Hematopoietic multipotent progenitor cell treated with erythropoietin and hydrocortisone succinate and interleukin-3 and kit ligand, for 8 days (in vitro differentiated cells): ENCODE results near the gene PEX6.

ENCODE experiments used
- DNase-seq: peaks from one replicate; pipeline ENCODE4 v3.0.0-alpha.2; 2015

The PEX6 gene

DNA sequence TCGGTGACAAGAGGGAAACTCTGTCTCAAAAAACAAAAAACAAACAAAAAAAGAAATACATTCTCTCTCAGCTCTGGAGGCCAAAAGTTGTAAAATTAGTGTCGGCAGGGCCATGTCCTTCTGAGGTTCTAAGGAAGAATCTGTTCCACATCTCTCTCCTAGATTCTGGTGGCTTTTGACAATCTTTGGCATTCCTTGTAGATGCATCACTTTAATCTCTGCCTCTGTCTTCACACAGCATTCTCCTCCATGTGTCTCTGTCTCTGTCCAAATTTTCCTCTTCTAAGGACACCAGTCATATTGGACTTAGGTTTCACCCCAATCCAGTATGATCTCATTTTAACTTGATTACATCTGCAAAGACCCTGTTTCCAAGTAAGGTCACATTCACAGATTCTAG lies 14.5 kb upstream of the PEX6 start:
- DNase-seq = no peak

- no peak for DNase-seq
These were observed 10.9 kb upstream of the PEX6 start for GRCh38 chr6:42989923-42990322.

DNA sequence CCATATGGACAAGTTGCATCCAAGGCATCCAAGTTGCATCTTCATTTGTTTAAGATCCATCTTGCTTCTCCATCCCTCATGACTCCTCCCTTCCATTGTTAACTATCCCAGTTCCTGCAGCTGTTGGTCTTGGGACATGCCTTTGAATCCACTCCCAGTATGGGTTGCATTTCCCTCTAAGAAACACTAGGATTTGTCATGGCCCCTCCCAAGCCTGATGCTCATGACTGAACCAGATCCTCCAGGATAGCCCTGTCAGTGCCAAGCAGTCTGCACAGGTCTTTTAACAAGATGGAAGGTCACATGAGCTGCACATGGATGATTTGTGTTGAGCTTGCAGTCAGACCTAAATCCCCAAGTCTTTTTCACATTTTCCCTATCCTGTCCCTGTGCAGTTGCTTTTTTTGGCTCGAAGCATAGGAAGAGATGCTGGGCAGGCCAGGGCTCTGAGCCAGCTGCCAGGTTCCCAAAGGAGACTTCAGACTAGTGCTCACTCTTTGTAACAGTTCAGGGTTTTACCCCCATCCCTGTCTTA lies 9.6 kb upstream of the PEX6 start:
- no peak for DNase-seq

DNA sequence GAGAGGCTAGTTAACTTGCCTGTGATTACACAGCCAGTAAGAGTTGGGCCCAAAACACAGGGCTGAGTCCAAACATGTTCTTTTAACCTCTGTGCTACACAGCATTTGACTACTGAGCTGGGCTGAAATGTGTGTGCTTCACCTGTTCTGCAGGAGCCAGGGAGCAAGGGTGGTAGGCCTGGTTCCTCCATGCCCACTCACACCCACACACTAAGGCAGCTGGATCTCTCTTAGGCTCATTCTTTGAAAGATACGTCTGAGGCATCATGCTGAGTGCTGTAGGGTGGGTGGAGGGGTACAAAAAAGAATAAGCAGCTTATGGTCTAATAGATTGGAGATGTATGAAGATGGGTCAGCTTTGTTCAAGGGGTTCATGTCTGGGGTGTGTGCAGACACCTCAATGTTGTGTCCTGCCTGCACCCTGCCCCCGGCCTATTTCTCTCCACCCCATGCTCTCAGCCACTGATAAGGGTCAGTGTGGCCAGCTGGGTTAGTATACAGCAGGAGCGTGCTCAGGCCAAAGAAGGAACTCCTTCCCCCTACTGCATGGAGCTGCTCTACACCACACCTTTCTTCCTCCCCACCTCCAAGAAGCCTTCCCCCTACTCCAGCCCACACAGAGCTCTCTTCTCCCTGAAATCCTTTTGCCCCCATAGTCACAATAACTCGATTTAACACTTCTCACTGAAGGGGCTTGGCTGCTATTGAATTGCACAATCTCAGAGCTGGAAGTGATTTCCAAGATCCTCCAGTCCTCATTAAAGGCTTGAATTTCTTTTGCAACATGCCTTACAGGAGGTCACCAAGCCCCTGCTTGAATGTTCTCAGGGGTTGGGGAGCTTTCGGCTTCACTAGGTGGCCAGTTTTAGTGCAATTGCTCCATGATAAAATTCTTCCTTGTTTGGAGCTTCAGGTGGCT lies 8.8 kb upstream of the PEX6 start:
- DNase-seq = no peak

DNA sequence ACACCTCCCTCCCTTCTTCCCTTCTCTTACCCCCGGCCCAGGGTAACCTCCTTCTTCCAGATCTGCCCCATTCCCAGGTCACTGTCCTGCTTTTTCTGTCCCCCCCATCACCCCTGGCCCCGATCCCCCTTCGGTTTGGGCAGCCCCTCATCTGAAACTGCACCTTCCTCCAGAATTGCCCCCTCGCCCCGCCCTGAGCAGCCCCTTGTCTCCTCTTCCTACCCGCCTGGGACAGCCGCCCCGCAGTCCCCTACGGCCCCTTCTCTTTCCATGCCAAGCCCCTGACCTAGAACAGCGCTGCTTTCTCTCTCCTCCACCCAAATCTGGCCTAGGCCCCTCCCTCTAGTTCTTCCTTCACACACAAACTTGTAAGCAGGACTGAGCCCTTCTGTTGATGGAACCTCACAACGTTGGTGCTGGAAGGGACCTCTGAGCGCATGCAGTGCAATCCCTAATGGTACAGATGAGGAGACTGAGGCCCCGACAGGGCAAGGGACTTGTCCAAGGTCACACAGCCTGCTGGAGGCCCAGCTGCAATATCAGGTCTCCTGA lies 6.0 kb upstream of the PEX6 start:
- peak; percentile 21 for DNase-seq

GRCh38 chr6:42984001-42984923 lies 5.3 kb upstream of the PEX6 start, which contains the start of gene PPP2R5D:
Gene PPP2R5D (plus strand): TSS chr6:42984570. CDS start chr6:42984678, 108 bp downstream.
- DNase-seq = peak; percentile 100

- DNase-seq = no peak
These were observed 2.9 kb upstream of the PEX6 start for GRCh38 chr6:42981836-42982235.

- DNase-seq = no peak
These were observed 669 bp upstream of the PEX6 start for GRCh38 chr6:42979523-42980177.

GRCh38 chr6:42978487-42978838 lies 518 bp downstream of the PEX6 start:
- DNase-seq = peak; percentile 34

DNA sequence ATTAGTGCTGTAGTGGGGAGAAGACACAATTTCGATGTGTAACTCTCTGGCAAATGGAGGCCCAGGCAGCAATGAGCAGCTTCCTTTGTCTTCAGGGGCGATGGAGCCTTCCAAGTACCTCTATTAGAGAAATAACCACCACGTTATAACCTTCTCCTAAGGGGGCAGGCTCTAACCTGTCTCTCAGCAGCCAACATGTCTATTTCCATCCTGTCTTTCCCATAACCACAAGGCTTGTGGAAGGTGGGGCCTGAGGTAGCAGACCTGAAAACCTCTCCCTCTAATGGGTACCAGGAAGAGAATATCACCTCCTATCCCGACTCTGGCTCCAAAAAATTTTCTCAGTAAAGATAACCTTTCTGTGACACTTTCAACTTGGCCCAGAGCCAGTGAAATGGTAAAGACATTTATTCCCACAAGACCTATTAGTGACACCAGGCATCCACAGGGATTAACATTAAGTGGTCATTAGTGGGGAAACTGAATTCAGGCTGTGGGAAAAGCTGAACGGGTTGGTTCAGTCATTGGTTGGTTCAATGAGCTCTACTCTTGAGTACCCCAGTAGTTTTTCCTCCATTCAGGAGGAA lies 4.0 kb downstream of the PEX6 start:
- peak; percentile 20 for DNase-seq

- no peak for DNase-seq
These were observed 5.1 kb downstream of the PEX6 start for GRCh38 chr6:42973926-42974325.

GRCh38 chr6:42971746-42972327 lies 7.1 kb downstream of the PEX6 start:
- DNase-seq = no peak

DNA sequence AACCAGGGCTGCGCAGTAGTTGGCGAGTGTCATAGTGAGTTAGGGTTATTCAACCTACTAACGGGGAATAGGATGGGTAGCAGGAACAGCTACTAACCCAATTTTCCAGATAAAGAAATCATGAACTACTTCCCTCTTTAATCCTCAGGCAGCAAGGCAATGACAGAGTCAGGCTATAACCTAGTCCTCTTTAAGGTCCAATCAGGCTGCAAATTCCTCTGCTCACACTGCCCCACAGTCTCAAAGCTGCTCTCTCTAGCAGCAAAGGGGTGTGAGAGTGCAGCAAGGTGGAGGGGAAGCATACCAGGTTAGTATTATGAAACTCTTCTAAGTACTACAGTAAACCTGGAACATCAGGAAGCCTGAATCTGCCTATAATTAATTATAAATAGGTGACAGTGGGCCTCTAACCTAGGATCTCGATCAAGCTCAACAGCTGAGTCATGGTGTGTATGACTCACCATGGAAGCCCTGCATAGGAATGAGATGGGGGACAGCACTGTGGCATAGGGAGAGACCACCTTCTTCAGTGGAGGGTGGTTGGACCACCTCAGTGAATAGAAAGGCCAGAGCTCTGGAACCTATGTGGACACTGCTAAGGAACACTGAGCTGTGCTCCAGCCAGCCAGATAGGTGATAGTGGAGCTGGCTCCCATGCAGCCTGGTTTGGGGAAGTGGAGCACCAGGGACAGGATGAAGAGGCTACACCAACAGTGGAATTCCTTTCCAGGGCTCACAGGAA lies 7.9 kb downstream of the PEX6 start:
- peak; percentile 50 for DNase-seq

GRCh38 chr6:42969934-42970333 lies 9.0 kb downstream of the PEX6 start:
- no peak for DNase-seq

GRCh38 chr6:42969431-42969830 lies 9.6 kb downstream of the PEX6 start:
- DNase-seq = no peak

DNA sequence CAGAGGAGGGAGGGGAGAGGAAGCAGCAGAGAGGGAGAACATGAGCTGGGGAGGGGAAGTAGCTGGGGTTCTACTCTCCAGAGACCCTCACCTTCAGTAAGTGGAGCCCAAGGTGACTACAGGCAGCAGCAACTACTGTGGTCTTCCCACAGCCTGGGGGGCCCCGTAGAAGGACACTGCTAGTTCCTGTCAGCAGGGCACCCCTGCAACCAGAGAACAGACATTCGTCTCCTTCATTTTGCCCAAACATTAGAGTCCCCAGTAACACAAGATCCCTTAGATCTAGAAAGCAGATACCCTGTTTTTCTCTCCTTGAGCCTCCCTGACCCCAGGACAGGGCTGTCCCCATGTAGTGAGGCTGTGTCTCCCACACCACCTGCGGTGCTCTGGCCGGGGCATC lies 10.2 kb downstream of the PEX6 start:
- DNase-seq = no peak

GRCh38 chr6:42968126-42968701 lies 10.8 kb downstream of the PEX6 start:
- no peak for DNase-seq

DNA sequence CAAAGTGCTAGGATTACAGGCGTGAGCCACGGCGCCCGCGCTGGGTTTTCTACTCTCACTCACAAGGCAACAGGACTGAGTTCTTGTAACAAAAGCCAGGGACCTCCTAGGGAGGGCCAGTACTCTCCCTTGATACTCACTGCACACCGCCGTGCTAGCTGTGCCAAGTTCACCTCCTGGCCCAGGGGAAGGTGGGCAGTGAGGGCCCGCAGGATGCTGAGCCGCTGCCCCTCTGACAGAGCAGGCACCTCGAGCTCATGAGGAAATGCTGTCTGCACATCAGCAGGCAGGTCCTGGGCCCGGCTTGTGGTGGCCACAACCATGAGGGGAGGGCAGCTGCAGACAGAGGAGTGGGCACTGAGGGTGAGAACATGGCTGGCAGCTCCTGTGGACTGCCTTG lies 11.8 kb downstream of the PEX6 start:
- DNase-seq = no peak

DNA sequence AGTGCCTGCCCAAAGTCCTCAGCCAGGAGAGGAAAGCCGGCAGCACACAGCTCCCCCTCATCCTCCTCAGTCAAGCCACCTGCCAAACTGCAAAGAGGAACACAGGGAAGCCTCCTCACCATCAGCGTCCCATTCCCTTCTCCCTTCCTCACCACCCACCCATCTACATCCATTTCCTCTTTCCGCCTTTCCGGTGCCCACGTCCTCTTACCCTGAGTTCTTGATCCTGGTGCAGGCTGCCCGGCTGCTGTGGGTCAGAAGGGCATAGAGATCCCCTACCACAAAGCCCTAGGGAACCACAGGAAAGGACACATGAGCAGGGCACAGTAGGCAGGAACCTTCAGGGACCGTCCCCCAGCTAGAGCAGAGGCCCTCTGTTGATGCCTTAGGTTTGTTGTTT lies 12.4 kb downstream of the PEX6 start:
- no peak for DNase-seq

- DNase-seq = peak; percentile 71
These were observed 15.0 kb downstream of the PEX6 start for GRCh38 chr6:42963855-42964605.
